Glomerular endothelial cell (primary cell): Measurements from ENCODE around the gene GMDS. TPM values are rescaled to one million over a fixed set of nuclear protein-coding genes. Genes with fewer than 3 reads are reported as not detected.

Source experiments
- DNase-seq: peaks from one replicate; pipeline ENCODE4 v3.0.0-alpha.2; 2011; ENCODE audit warnings: low read depth, low spot score; ENCODE audit errors: extremely low read depth
- total RNA-seq: library from RNA; depleted of rRNA; stranded (reverse); fragments of >200 nt; gene quantifications from 2 replicates; pipeline ENCODE4 v1.2.3, GENCODE V29; 2015

GMDS gene
- total RNA-seq, 1 donor from 2014 or later: 26.3 TPM

GRCh38 chr6:2047855-2048254, 197.6 kb downstream of the GMDS start:
- no peak for DNase-seq

- no peak for DNase-seq
Measured at GRCh38 chr6:2044192-2044591, 201.2 kb downstream of the GMDS start.

DNA sequence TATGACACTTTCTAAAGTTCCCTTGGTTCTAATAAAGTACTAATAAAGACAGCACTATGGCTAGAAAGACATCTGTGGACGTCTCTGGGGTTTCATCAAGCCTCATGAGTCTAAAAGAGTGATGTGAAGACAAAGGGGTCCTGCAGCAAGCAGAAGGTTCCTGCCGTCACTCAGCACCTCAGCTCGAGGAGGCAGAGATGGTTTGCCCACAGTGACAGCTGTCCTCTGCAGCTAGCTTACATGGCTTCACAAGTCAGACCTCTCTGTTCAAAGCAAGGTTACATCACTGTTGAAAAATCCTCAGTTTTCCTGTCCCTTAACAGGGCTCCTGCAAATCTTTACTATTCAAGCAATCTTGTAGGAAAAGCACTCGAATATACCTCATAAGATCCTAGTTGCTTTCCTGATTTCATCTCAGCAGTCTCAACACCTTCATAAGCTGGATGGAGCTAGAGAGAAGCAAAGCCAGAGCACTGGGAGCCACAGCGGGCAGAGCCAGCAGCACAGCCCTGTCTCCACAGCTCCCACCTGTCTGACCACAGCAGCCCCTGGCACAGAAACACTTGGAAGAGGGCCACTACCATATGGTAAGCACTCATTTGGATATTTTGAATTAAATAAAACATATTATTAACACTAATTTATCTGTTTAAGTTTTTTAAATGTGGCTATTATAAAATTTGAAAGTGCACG, 202.3 kb downstream of the GMDS start:
- DNase-seq: no peak

DNA sequence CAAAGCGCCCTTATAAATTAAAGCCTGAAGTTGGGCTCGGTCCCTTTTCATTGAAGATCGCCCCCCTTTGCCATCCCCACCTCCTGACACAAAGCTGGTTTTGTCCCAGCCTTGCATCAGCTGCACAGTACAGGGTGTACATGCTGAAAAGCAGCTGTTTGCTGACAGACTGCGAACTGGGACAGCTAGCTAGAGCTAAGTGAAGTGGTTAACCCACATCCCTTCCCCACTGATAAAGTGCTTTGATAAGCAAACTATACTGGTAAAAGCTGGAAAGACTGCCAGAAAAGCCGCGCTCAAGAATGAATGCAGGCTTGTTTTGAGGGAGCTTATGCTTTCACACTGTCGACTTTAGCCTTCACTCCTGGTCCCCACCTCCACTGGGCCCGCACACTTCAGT, 207.3 kb downstream of the GMDS start:
- no peak for DNase-seq

DNA sequence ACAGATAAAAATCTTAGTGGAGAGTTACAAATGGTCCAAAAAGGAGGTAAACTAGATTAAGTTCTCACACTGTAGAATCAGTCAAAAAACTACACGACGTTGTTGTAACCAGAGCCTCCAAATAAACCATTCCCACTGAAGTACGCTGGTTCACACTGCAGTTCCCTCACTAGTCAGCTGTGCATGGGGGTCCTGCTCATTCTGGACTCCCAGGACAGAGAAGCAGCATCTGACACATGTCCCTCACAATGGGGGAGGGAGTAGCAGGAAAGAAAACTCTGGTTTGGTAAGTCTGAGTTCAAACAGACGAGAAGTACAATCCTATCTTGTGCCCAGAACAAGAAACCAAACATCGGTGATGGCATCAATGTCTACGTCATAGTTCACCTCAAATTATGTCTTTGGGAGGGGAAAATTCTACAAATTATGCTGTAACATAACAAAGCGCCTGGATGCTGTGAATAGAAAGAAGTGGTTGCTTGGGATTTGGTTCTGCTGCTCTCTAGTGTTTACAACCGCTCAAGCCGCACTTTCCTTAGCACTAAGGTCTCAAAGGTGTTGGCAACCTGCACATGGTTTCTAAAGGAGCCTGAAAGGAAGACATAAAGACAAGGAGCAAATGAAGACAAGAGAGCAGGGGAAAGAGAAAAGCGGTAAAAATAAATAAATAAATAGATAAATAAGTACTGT, 208.0 kb downstream of the GMDS start:
- DNase-seq: no peak

DNA sequence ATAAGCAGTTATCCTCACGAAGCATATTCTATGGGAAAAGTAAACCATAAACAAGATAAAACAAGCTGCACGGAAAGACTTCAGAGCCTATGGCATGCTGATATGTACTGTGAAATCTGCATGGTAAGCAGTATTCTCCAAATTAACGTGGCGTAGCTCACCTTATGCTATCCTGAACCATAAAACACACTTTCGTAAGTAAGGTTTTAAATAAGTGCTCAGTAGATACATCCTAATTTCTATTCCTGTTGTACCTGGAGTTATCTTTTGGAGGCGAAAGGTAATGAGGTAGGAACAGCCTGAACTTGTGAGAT, 208.7 kb downstream of the GMDS start:
- no peak for DNase-seq

- no peak for DNase-seq
Measured at GRCh38 chr6:2035826-2036709, 209.3 kb downstream of the GMDS start.

DNA sequence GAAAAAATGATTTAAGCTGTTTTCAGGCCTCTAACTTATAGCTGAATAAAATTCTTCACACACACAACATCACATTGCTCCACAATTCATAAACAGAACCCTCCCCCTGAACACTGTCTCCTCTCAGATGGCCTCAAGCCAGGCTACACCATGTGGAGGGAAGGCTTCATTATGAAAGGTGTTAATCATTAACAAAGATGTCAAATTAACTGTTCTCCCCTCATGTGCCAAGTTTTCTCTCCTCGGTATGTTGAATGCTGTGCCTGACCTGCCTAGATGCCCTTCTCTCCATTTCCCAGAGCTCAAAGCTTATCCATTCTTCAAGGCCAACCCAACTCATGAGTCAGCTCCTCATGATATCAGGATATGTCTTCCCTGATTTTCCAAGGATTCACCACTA, 210.4 kb downstream of the GMDS start:
- DNase-seq: no peak

- DNase-seq: no peak
Measured at GRCh38 chr6:2034256-2034655, 211.1 kb downstream of the GMDS start.

DNA sequence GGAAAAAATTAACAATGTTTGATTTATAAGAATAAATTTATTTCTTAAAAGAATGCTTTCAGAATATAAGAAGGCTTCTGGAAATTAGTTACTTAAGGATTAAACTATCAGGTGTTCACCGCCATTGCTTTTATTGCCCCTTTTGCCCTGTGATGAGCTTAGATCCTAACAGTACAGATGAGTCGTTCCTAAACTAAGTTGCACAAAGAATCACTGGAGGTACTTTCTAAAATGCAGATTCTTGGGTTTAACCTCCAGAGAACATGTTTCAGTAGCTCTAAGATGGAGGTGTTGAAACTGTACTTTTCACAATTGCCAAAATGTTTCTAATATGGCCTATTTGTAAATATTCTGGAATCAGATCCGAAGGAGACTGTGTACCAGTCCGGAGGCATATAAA, 211.9 kb downstream of the GMDS start:
- no peak for DNase-seq

- no peak for DNase-seq
Measured at GRCh38 chr6:2030682-2031244, 214.6 kb downstream of the GMDS start.

DNA sequence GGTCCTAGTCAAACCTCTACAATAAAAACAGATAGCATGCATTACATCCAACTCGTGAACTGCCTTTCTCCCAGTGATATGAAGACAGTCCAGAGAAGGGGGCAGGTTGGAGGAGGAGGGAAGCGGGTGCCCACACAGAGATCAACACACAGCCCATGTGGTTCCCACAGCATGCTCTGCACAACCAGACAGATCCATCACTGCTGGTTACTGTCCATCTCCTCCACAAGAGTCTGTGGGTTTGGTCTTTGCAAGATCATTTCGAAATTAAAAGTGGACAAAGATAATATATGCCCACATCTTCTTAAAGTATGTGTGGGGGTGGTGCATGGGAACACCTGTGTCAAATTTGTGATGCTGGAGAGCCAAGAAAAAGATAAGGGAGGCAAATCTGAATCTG, 215.5 kb downstream of the GMDS start:
- DNase-seq: no peak

DNA sequence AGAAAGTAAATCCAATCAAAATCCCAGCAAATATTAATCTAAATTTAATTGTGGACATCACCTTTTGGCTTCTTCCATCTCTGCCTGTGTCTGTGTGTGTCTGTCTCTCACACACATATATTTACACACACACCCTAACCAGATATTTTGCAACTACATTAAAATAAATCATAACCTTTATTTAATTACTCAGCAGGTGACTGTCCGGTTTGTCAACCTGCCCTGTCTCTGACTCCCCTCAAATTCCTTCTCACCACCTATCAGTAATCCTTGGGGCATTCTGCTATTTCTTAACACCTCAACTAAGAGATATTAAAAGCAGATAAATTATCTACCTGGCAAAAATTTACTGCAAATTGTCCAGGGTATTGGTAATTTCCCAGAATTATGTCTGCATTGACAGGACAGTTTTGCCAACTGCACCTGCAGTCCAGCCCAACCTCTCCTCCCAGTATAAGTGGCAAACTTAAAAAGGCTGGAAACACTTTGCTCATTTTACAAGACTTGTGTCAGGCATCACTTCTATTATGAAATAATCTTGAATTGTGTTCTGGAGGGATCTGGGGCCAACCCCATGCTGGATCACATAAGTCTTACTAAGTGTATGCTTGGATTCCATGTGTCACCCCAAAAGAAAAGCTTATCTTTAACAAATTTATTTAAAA, 216.1 kb downstream of the GMDS start:
- DNase-seq: no peak

- peak; percentile 47 for DNase-seq
Measured at GRCh38 chr6:2028457-2029038, 216.9 kb downstream of the GMDS start.

DNA sequence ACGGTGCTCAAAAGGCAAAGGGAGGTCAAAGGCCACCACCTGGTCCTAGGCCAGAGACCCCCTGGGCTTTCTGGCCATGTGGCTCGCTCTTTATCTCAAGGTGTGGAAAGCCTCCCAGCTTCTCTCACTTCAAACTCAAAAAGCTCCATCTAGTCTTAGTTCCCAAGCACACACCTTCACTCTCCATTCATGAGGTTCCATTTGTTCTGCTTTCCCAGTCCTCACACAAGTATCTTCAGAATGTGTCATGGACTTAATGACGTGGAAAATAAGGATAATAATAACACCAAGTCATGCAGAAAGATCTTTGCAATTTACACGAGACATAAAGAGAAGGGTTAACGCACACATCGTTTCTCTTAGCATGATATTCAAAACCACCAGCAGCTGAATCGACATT, 219.3 kb downstream of the GMDS start:
- no peak for DNase-seq

DNA sequence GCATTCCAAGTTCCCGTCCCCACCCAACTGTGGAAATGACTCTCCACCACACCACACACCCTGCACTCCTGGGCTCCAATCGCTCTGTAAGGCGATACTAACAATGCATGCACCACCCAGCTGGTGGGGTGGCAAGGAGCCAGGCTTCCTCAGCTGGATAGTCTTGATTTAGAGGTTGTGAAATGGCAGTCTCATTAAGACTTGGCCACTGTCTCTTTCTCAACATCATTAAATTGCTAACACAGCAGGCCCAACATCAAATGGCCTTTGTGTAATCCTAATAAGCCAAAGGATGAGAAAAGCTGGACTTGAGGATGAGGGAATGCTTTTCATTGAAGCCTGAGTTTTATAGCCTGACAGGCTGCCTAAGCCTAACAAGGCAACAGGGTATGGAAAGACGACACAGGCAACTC, 223.7 kb downstream of the GMDS start:
- no peak for DNase-seq

DNA sequence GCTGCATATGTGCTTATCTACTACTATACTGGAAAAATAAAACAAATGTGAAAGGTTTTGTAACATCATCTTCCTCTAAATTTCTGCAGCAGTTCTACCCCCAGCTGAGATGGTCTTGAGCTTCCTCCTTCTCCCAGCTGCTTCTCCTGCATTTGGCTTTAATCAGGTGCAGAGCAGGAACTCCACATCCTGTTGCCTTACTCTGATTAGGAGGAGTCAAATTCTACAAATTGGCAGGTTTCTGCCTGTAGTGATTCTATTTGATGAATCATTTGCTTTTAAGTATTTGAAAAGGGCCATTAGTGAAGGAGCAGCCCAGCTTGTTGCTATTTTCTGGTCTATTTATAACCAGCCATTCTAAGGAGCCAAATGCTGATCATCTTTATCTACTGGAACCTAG, 224.5 kb downstream of the GMDS start:
- no peak for DNase-seq

DNA sequence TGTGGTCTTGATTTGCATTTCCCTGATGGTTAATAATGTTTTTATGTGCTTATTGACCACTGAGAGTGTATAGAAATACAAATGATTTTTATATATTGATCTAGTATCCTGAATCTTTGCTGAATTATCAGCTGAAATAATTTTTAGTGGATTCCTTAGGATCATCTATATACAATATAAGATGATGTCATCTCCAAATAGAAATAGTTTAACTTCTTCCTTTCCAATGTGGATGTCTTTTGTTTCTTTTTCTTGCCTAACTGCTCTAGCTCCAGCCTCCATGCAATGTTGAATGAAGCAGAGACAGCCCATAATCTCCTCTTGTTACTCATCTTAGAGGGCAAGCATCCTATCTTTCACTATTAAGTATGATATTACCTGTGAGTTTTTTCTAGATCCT, 226.4 kb downstream of the GMDS start:
- no peak for DNase-seq

- no peak for DNase-seq
Measured at GRCh38 chr6:2016040-2016439, 229.4 kb downstream of the GMDS start.

- DNase-seq: no peak
Measured at GRCh38 chr6:2008383-2008976, 236.9 kb downstream of the GMDS start.
